Hepatocyte (in vitro differentiated cells): ENCODE measurements around the gene PRSS3.
"Not testable (repeated sequence)": the region's sequence is repeated elsewhere in the genome, so short reads cannot be mapped to it uniquely, and the experiment has no call there.

ENCODE experiments used
- CTCF ChIP-seq: fragments of 200-600 bp; sonication (generic); IDR thresholded peaks from 2 replicates; pipeline ENCODE4 v1.5.1; 2016; ENCODE audit warnings: antibody characterized with exemption, mild to moderate bottlenecking; ENCODE audit not compliant: poor library complexity
- EZH2 ChIP-seq: fragments of 200-600 bp; sonication (generic); IDR thresholded peaks from 2 replicates; pipeline ENCODE4 v1.6.1; 2016; ENCODE audit warnings: antibody characterized with exemption, mild to moderate bottlenecking, borderline replicate concordance
- EZH2phosphoT487 ChIP-seq: fragments of 200-600 bp; sonication (generic); IDR thresholded peaks from one replicate; pipeline ENCODE4 v1.6.1; 2018; ENCODE audit warnings: antibody characterized with exemption, mild to moderate bottlenecking, low read depth, moderate library complexity; ENCODE audit not compliant: unreplicated experiment, severe bottlenecking

GRCh38 chr9:33807156-33807555, 11.8 kb downstream of the PRSS3 start:
- not testable (repeated sequence) for TF ChIP-seq EZH2, CTCF, EZH2phosphoT487
